Mucosa of descending colon (tissue), 3 donors: ENCODE results near the gene ANKRD10. TPM values are rescaled to one million over a fixed set of nuclear protein-coding genes. Genes with fewer than 3 reads are reported as not detected.

Experiments
- ATAC-seq: fragments of 200-7000 bp; cut with Tn5 transposase; one replicate; pipeline ENCODE4 v1.9.1; 2020; ENCODE audit warnings: mild to moderate bottlenecking, moderate library complexity
- DNase-seq, 3 donors: peaks; one replicate each; pipeline ENCODE4 v3.0.0-alpha.2; 2020
- H3K36me3 ChIP-seq: fragments of 200-600 bp; one replicate; pipeline ENCODE4 v1.8.0; 2021; ENCODE audit warnings: low read depth, mild to moderate bottlenecking
- H3K4me1 ChIP-seq: fragments of 200-600 bp; one replicate; pipeline ENCODE4 v1.8.0; 2021; ENCODE audit warnings: low read depth, mild to moderate bottlenecking
- H3K4me3 ChIP-seq: fragments of 200-600 bp; one replicate; pipeline ENCODE4 v1.8.0; 2021; ENCODE audit warnings: mild to moderate bottlenecking
- H3K9me3 ChIP-seq: fragments of 200-600 bp; one replicate; pipeline ENCODE4 v1.8.0; 2021; ENCODE audit warnings: mild to moderate bottlenecking
- intact Hi-C, 2 donors: fragments of 100-400 bp; cut with DNase I in 1 of 2; cut with micrococcal nuclease in 1 of 2; formaldehyde crosslinking; loops; one replicate each; pipeline versions ENCODE4 v1.11.0 to v1.11.1; 2022; cut with DNase I, micrococcal nuclease
- total RNA-seq, 3 donors: library from RNA; stranded (reverse); fragmentation: NEBNext Ultra II Directional in 2 of 3; extraction: Animal tissue kit (Norgen Biotek cat#: 25700) in 2 of 3; gene quantifications; one replicate each; pipeline versions ENCODE4 v1.2.1 to v1.2.4, GENCODE V29; 2021 to 2023
- TF ChIP-seq, protein P1 (sequence below): fragments of 200-600 bp; IDR thresholded peaks from one replicate; pipeline ENCODE4 v1.8.0; 2022; ENCODE audit warnings: antibody characterized with exemption, mild to moderate bottlenecking
- donor health status: DM: no; HTN: no; CAD: no; lungs with moderate emphysema.
- donor health status: DM: no; HTN: no; CAD: no.
- donor health status: DM: no; HTN: yes; CAD: no.

The ANKRD10 gene
- total RNA-seq, 3 donors from 2014 or later: 120 to 157 (median 155) TPM

DNA sequence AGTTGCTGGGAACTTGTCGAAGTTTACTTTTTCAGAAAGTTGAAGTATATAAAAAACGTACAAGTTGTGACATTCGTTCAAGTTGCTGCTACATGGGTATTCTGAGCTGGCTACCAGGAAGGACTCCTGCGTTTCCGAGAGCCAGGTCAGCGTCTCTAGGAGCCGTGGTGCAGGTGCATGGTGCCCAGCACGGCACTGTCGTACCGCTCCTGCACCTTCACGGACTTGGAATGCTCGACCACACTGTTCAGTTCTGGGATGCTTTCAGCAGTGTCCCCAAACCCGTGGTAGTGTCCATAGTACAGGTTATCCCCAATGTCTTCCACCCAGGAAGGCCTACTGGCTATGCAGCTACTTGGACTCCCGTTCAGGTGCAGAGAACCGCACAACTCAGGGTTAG is 35.4 kb downstream of the ANKRD10 start:
- Histone ChIP-seq H3K4me1 (peaks cover 5% of the 10 kb centered on the region), H3K4me3 (no peak overlapping the region), H3K9me3 (no peaks in the 10 kb centered on the region), H3K36me3 (no peaks in the 10 kb centered on the region)
- ATAC-seq (no peak), DNase-seq (no peak)
- intact Hi-C loops: no loop called here
- TF ChIP-seq, protein P1, sequence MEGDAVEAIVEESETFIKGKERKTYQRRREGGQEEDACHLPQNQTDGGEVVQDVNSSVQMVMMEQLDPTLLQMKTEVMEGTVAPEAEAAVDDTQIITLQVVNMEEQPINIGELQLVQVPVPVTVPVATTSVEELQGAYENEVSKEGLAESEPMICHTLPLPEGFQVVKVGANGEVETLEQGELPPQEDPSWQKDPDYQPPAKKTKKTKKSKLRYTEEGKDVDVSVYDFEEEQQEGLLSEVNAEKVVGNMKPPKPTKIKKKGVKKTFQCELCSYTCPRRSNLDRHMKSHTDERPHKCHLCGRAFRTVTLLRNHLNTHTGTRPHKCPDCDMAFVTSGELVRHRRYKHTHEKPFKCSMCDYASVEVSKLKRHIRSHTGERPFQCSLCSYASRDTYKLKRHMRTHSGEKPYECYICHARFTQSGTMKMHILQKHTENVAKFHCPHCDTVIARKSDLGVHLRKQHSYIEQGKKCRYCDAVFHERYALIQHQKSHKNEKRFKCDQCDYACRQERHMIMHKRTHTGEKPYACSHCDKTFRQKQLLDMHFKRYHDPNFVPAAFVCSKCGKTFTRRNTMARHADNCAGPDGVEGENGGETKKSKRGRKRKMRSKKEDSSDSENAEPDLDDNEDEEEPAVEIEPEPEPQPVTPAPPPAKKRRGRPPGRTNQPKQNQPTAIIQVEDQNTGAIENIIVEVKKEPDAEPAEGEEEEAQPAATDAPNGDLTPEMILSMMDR: no peak

DNA sequence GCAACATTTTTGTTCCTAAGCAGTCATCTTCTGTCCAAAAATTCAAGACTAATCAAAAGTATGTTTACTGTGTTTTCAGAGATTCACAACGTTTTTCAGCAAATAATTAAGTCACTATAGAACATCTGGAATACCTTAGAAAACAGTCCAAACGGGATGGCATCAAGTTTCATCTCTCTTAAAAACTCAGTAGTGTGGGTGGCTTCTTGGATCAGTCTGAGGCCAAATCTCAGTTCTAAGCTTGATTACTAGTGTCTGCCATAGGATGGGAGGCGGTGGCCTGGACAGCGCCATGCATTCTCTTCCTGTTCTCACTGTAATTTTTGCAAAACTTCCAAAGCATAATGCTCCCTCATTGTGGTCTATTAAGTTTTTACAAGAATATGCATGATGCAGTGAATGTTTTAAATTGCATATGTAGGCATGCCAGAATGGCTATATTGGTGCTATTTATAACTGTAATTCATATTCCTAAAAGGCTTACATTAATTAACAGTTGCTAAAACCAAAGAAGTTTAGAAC is 37.1 kb downstream of the ANKRD10 start:
- no peaks in the 10 kb centered on the region for H3K9me3 ChIP-seq
- ATAC-seq: no peak
- H3K4me1 ChIP-seq: peaks cover 8% of the 10 kb centered on the region
- H3K4me3 ChIP-seq: no peak overlapping the region
- TF ChIP-seq, protein P1: no peak
- intact Hi-C loops: no loop called here
- no peak for DNase-seq
- H3K36me3 ChIP-seq: no peaks in the 10 kb centered on the region

DNA sequence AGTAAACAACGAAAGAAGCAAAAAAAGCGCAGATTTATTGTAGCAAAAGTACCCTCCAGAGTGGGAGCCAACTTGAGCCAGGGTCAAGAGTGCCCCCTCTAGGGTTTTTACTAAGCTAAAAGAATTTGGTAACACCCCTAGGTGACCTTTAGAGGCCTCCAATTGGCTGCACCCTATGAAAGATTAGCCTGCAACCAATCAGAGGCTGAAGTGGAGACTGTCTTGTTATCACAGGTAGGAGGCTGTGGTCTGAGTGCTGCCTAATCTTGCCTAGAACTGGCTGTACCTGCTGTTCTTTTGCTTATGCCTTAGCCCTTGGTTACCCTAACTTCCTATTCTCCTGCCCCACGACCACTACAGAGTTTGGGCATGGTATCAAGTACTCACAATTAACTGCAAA is 38.3 kb downstream of the ANKRD10 start:
- TF ChIP-seq, protein P1: no peak

DNA sequence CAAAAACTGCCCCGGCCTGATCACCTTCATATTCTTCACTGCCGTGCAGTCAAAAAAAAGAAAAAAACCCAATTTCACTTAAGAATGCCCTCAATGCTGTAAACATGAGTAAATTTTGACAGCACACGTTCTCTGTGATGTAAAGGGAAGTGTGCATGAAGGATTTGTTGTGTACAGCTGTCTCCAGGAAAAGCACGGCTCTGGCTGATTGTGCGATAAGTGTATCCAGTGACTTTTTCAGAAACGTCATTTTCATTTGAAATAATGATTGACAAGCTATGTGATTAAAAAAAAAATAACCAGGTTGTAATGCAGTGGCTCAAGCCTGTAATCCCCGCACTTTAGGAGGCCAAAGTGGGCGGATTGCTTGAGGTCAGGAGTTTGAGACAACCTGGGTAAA is 39.6 kb downstream of the ANKRD10 start:
- TF ChIP-seq, protein P1: no peak
- H3K9me3 ChIP-seq: no peaks in the 10 kb centered on the region
- intact Hi-C loops: no loop called here
- no peaks in the 10 kb centered on the region for H3K36me3 ChIP-seq
- ATAC-seq (no peak), DNase-seq (no peak)
- H3K4me1 ChIP-seq: peaks cover 17% of the 10 kb centered on the region
- no peak overlapping the region for H3K4me3 ChIP-seq

More for the DNA sequence above, 38.3 kb downstream of the ANKRD10 start:
- H3K9me3 ChIP-seq: no peaks in the 10 kb centered on the region
- intact Hi-C loops: no loop called here
- DNase-seq (no peak), ATAC-seq (no peak)
- H3K4me1 ChIP-seq: peaks cover 8% of the 10 kb centered on the region
- no peaks in the 10 kb centered on the region for H3K36me3 ChIP-seq
- H3K4me3 ChIP-seq: no peak overlapping the region

DNA sequence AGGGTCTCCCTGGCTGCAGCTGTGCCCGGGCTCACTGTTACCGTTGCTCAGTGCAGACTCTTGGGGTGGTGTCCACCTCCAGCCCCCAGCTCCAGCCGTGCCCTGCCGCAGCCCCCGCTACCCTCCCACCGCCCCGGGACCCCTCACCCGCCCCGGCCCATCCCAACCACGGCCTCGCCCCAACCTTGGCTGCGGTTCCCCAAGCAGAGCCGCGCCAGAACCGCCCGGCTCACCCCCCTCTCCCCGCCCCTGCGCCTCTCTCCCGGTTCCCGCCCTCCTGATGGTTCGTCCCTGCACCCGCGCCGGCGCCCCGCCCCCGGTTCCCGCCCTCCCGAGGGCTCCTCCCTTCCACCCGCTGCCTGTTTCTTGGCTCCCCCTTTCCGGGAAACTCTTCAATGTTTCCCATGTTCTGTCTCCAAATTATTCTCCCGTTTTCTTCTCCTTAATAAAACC is 40.3 kb downstream of the ANKRD10 start:
- TF ChIP-seq, protein P1: no peak
- no peaks in the 10 kb centered on the region for H3K36me3 ChIP-seq
- peaks cover 21% of the 10 kb centered on the region for H3K4me1 ChIP-seq
- intact Hi-C loops: no loop called here
- peak; percentile 86 to 92 (median 89) for DNase-seq
- H3K9me3 ChIP-seq: no peaks in the 10 kb centered on the region
- peak; percentile 89 for ATAC-seq
- no peak overlapping the region for H3K4me3 ChIP-seq
